ENCODE results near the gene PRDM16.

Gene PRDM16

DNA sequence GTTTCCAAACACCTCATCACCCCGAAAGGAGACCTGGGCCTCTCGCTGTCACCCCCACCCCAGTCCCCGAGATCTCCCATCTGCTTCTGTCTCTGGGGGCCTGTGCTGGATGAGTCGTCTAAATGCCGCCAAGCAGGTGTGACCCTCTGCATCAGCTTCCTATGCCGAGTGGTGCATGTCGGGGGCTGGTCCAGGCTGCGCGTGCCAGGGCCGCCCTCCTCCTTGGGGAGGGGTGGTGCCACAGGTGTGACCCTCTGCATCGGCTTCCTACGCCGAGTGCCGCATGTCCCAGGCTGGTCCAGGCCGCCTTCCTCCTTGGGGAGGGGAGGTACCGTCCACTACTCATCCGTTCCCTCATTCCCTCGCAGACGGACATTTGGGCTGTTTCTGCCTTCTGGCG lies 115.7 kb downstream of the PRDM16 start:
- Histone ChIP-seq H3K4me1 (ENCODE audit: insufficient read depth, low read length, severe bottlenecking) (no peaks in the 10 kb centered on the region), H3K27me3 (ENCODE audit: insufficient read depth, low read length) (no peaks in the 10 kb centered on the region), H4K20me1 (ENCODE audit: insufficient read depth, low read length) (no peaks in the 10 kb centered on the region), H3K4me2 (ENCODE audit: low read length) (no peak overlapping the region), H3K9me2 (ENCODE audit: low read depth, low read length) (no peaks in the 10 kb centered on the region), H3K9ac (ENCODE audit: low read length) (no peak overlapping the region), H2AFZ (ENCODE audit: low read length) (no peak overlapping the region), H3K36me3 (ENCODE audit: insufficient read depth, low read length) (no peaks in the 10 kb centered on the region), H3F3A (ENCODE audit: insufficient read depth, low read length) (0 out of 2 replicates have a peak, but pooled peaks cover 2% of the 10 kb centered on the region), H3K27ac (ENCODE audit: low read depth, low read length, poor library complexity, severe bottlenecking) (no peak overlapping the region), H3K79me2 (ENCODE audit: insufficient read depth, low read length) (no peaks in the 10 kb centered on the region), H3K9me3 (ENCODE audit: low read length) (no peaks in the 10 kb centered on the region), H3K4me3 (ENCODE audit: low read depth, low read length, poor library complexity, severe bottlenecking) (no peak overlapping the region)
- TF ChIP-seq EZH2 (IDR thresholded peaks at IDR 0.05; ENCODE audit: borderline replicate concordance, low read length): no peak
- TF ChIP-seq, protein P1, sequence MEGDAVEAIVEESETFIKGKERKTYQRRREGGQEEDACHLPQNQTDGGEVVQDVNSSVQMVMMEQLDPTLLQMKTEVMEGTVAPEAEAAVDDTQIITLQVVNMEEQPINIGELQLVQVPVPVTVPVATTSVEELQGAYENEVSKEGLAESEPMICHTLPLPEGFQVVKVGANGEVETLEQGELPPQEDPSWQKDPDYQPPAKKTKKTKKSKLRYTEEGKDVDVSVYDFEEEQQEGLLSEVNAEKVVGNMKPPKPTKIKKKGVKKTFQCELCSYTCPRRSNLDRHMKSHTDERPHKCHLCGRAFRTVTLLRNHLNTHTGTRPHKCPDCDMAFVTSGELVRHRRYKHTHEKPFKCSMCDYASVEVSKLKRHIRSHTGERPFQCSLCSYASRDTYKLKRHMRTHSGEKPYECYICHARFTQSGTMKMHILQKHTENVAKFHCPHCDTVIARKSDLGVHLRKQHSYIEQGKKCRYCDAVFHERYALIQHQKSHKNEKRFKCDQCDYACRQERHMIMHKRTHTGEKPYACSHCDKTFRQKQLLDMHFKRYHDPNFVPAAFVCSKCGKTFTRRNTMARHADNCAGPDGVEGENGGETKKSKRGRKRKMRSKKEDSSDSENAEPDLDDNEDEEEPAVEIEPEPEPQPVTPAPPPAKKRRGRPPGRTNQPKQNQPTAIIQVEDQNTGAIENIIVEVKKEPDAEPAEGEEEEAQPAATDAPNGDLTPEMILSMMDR (IDR thresholded peaks at IDR 0.05; ENCODE audit: low read length): no peak

DNA sequence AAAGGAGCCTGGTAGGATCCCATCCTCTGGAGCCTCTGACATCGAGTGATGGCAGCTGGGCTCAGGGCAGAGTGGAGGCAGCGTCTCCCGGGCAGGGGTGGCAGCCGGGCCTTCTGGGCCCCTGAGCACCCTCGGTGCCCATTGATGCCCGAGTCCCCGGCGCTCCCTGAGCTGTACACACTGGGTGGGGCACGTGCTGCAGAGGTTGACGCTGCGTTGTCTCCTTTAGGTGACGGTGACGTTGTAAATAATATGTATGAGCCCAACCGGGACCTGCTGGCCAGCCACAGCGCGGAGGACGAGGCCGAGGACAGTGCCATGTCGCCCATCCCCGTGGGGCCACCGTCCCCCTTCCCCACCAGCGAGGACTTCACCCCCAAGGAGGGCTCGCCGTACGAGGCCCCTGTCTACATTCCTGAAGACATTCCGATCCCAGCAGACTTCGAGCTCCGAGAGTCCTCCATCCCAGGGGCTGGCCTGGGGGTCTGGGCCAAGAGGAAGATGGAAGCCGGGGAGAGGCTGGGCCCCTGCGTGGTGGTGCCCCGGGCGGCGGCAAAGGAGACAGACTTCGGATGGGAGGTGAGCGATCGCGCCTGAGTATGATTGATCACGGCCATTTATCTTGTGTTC lies 117.0 kb downstream of the PRDM16 start:
- Histone ChIP-seq H3K9ac (ENCODE audit: low read length) (no peak overlapping the region), H3K36me3 (ENCODE audit: insufficient read depth, low read length) (no peaks in the 10 kb centered on the region), H3K27me3 (ENCODE audit: insufficient read depth, low read length) (no peaks in the 10 kb centered on the region), H4K20me1 (ENCODE audit: insufficient read depth, low read length) (no peaks in the 10 kb centered on the region), H3K9me2 (ENCODE audit: low read depth, low read length) (no peaks in the 10 kb centered on the region), H3K4me1 (ENCODE audit: insufficient read depth, low read length, severe bottlenecking) (no peaks in the 10 kb centered on the region), H3K79me2 (ENCODE audit: insufficient read depth, low read length) (no peaks in the 10 kb centered on the region), H3K27ac (ENCODE audit: low read depth, low read length, poor library complexity, severe bottlenecking) (no peak overlapping the region), H2AFZ (ENCODE audit: low read length) (no peak overlapping the region), H3K4me2 (ENCODE audit: low read length) (no peak overlapping the region), H3K4me3 (ENCODE audit: low read depth, low read length, poor library complexity, severe bottlenecking) (no peak overlapping the region), H3F3A (ENCODE audit: insufficient read depth, low read length) (0 out of 2 replicates have a peak, but pooled peaks cover 1% of the 10 kb centered on the region), H3K9me3 (ENCODE audit: low read length) (no peaks in the 10 kb centered on the region)
- TF ChIP-seq, protein P1 (IDR thresholded peaks at IDR 0.05; ENCODE audit: low read length): no peak
- TF ChIP-seq EZH2 (IDR thresholded peaks at IDR 0.05; ENCODE audit: borderline replicate concordance, low read length): no peak

GRCh38 chr1:3186526-3186921 lies 117.5 kb downstream of the PRDM16 start:
- no peaks in the 10 kb centered on the region for H3K27me3 ChIP-seq (ENCODE audit: insufficient read depth, low read length)
- H3K9ac ChIP-seq (ENCODE audit: low read length): no peak overlapping the region
- no peaks in the 10 kb centered on the region for H3K79me2 ChIP-seq (ENCODE audit: insufficient read depth, low read length)
- H3K4me2 ChIP-seq (ENCODE audit: low read length): no peak overlapping the region
- H3K27ac ChIP-seq (ENCODE audit: low read depth, low read length, poor library complexity, severe bottlenecking): no peak overlapping the region
- H3F3A ChIP-seq (ENCODE audit: insufficient read depth, low read length): no peaks in the 10 kb centered on the region
- H3K4me1 ChIP-seq (ENCODE audit: insufficient read depth, low read length, severe bottlenecking): no peaks in the 10 kb centered on the region
- H2AFZ ChIP-seq (ENCODE audit: low read length): no peak overlapping the region
- H4K20me1 ChIP-seq (ENCODE audit: insufficient read depth, low read length): no peaks in the 10 kb centered on the region
- no peaks in the 10 kb centered on the region for H3K36me3 ChIP-seq (ENCODE audit: insufficient read depth, low read length)
- TF ChIP-seq EZH2 (IDR thresholded peaks at IDR 0.05; ENCODE audit: borderline replicate concordance, low read length): no peak
- TF ChIP-seq, protein P1 (IDR thresholded peaks at IDR 0.05; ENCODE audit: low read length): no peak
- H3K9me2 ChIP-seq (ENCODE audit: low read depth, low read length): no peaks in the 10 kb centered on the region
- no peak overlapping the region for H3K4me3 ChIP-seq (ENCODE audit: low read depth, low read length, poor library complexity, severe bottlenecking)
- no peaks in the 10 kb centered on the region for H3K9me3 ChIP-seq (ENCODE audit: low read length)

Measured in OCI-LY1 (cell line).